ENCODE measurements around the gene ZC3H12A. TPM values are rescaled to one million over a fixed set of nuclear protein-coding genes. Genes with fewer than 3 reads are reported as not detected.

ZC3H12A gene
- polyA plus RNA-seq, 3 donors = 5.2 to 155 (median 5.8) TPM

DNA sequence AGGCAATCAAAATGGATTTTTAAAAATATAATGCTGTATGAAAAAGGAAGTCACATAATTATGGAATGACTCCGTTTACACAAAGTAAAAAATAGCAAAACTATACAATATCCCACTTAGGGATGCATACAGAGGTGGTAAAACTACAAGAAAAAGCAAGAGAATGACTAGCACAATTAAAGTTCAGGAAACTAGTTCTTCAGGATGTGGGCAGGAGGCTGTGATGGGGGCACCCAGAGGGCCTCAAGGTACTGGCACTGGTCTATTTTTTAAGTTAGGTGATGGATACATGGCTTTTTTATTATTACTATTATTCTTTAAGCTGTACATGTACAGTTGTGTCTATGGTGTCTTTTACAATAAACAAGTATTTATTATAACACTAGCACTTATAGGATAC lies 1.4 kb upstream of the ZC3H12A start:
- Histone ChIP-seq H3K9ac (ENCODE audit: insufficient read depth, low read length, poor library complexity, severe bottlenecking) (no peak overlapping the region), H3K9me3 (replicated peaks in 1 of 2; ENCODE audit: control insufficient read depth in 1 of 2, insufficient read depth in 1 of 2, low read length in 2 of 2) (no peaks in the 10 kb centered on the region), H3K27me3 (ENCODE audit: control insufficient read depth in 2 of 2, insufficient read depth in 2 of 2, low read length in 2 of 2) (no peaks in the 10 kb centered on the region), H2AFZ (ENCODE audit: insufficient read depth, low read depth, low read length, poor library complexity, severe bottlenecking) (no peak overlapping the region), H3K79me2 (ENCODE audit: insufficient read depth, low read length) (peaks cover 36% of the 10 kb centered on the region), H3K4me1 (ENCODE audit: control insufficient read depth in 1 of 2, insufficient read depth in 2 of 2, low read length in 2 of 2) (peaks cover 58 to 64% of the 10 kb centered on the region in 2 donors), H3K27ac (ENCODE audit: low read depth in 1 of 2, low read length in 2 of 2) (no peak overlapping the region), H3K4me3 (replicated peaks in 1 of 3; ENCODE audit: low read depth in 2 of 3, low read length in 3 of 3) (peak overlapping the region in 1 of 3 experiments; percentile 98), H3K36me3 (replicated peaks in 1 of 2; ENCODE audit: control insufficient read depth in 1 of 2, insufficient read depth in 2 of 2, low read length in 2 of 2) (peaks cover 5 to 7% of the 10 kb centered on the region in 2 donors), H4K20me1 (ENCODE audit: insufficient read depth, low read length) (peaks cover 32% of the 10 kb centered on the region), H3K4me2 (replicated peaks; ENCODE audit: extremely low read depth, low read length, poor library complexity, severe bottlenecking) (peak overlapping the region; percentile 98)
- H3K27me3 Mint-ChIP-seq (ENCODE audit: low read depth in 3 of 3) = peaks cover 2 to 15% (median 9%) of the 10 kb centered on the region in 3 donors
- peaks cover 65% of the 10 kb centered on the region for H3K4me1 Mint-ChIP-seq
- no peak for TF ChIP-seq CTCF (IDR thresholded peaks at IDR 0.05)
- peak overlapping the region in 1 of 2 donors; percentile 48 for H3K4me3 Mint-ChIP-seq
- H3K9me3 Mint-ChIP-seq = no peaks in the 10 kb centered on the region
- no peak for DNase-seq
- H3K36me3 Mint-ChIP-seq = peaks cover 14 to 16% of the 10 kb centered on the region in 2 donors
- intact Hi-C loops (cut with micrococcal nuclease) = loop anchor here in 1 of 2 donors (5.0 to 10.0 kb wide), 2 partner anchors 219 to 1168 kb away; partner anchors contain the start of genes CDCA8 and SH3D21
- no CpG with 5 or more reads among the region's 1 CpG for WGBS (ENCODE audit: insufficient coverage)
- H3K27ac Mint-ChIP-seq = peak overlapping the region in 2 of 7 donors; percentile 82 to 96

DNA sequence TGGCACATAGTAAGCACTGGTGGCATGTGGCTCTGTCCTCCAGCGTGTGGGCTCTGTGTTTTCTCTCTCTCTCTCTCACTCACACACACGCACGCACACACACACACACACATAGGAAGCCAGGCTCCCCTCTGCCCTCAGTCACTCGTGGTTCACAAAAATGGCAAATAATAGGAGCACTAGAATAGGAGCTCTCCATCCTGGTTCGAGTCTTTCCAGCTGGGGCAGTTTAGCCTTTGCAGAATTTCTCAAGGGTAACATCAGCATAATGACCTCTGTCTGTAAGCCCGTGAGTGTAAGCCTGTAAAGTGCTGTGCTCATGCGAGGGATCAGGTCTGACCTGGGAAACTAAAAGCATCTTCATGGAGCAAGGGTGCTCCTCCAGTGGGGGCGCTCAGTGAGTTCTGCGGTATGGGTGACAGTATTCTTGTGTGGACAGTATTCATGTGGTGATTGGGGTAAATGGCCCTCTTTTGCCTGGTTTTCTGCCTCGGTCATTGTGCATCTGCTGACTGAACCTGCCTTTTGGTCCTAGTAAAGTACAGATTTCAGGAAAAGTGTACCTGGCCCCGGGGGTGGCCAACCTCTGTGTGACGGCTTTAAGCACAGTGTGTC lies 842 bp upstream of the ZC3H12A start:
- Histone ChIP-seq H3K9me3 (replicated peaks in 1 of 2; ENCODE audit: control insufficient read depth in 1 of 2, insufficient read depth in 1 of 2, low read length in 2 of 2) (no peaks in the 10 kb centered on the region), H3K27me3 (ENCODE audit: control insufficient read depth in 2 of 2, insufficient read depth in 2 of 2, low read length in 2 of 2) (no peaks in the 10 kb centered on the region), H2AFZ (ENCODE audit: insufficient read depth, low read depth, low read length, poor library complexity, severe bottlenecking) (peak overlapping the region; percentile 88), H3K4me1 (ENCODE audit: control insufficient read depth in 1 of 2, insufficient read depth in 2 of 2, low read length in 2 of 2) (peaks cover 63 to 69% of the 10 kb centered on the region in 2 donors), H3K36me3 (replicated peaks in 1 of 2; ENCODE audit: control insufficient read depth in 1 of 2, insufficient read depth in 2 of 2, low read length in 2 of 2) (peaks cover 5 to 10% of the 10 kb centered on the region in 2 donors), H3K4me3 (replicated peaks in 1 of 3; ENCODE audit: low read depth in 2 of 3, low read length in 3 of 3) (peak overlapping the region; percentile 48 to 98 (median 68)), H3K9ac (ENCODE audit: insufficient read depth, low read length, poor library complexity, severe bottlenecking) (peak overlapping the region; percentile 92), H3K27ac (ENCODE audit: low read depth in 1 of 2, low read length in 2 of 2) (peak overlapping the region in 1 of 2 donors; percentile 96), H3K79me2 (ENCODE audit: insufficient read depth, low read length) (peaks cover 41% of the 10 kb centered on the region), H3K4me2 (replicated peaks; ENCODE audit: extremely low read depth, low read length, poor library complexity, severe bottlenecking) (peak overlapping the region; percentile 98), H4K20me1 (ENCODE audit: insufficient read depth, low read length) (peaks cover 38% of the 10 kb centered on the region)
- TF ChIP-seq CTCF (IDR thresholded peaks at IDR 0.05) = no peak
- H3K9me3 Mint-ChIP-seq = no peaks in the 10 kb centered on the region
- peaks cover 2 to 15% (median 8%) of the 10 kb centered on the region in 3 donors for H3K27me3 Mint-ChIP-seq (ENCODE audit: low read depth in 3 of 3)
- peak in 1 of 3 donors; percentile 40 for DNase-seq
- peak overlapping the region; percentile 78 to 86 for H3K4me3 Mint-ChIP-seq
- 4% methylated on average over 11 of the region's 12 CpGs for WGBS (ENCODE audit: insufficient coverage)
- intact Hi-C loops (cut with micrococcal nuclease) = loop anchor here in 1 of 2 donors (5.0 to 10.0 kb wide), 2 partner anchors 219 to 1169 kb away; partner anchors contain the start of genes CDCA8 and SH3D21
- peak overlapping the region; percentile 12 to 96 (median 73) for H3K27ac Mint-ChIP-seq
- peaks cover 70% of the 10 kb centered on the region for H3K4me1 Mint-ChIP-seq
- peaks cover 20% of the 10 kb centered on the region in 2 donors for H3K36me3 Mint-ChIP-seq

Data from CD14-positive monocyte (primary cell).